GM06990 (cell line): ENCODE results near the gene MAG.

Experiments
- DNase-seq: peaks from one replicate; pipeline ENCODE4 v3.0.0-alpha.2; 2011; ENCODE audit not compliant: insufficient read length; ENCODE audit errors: extremely low read depth
- H3K27me3 ChIP-seq: replicated peaks from 2 replicates; pipeline ENCODE4 v1.6.0; 2011; ENCODE audit warnings: low read length; ENCODE audit not compliant: control insufficient read depth, insufficient read depth
- H3K36me3 ChIP-seq: 2 replicates; pipeline ENCODE4 v1.5.1; 2011; ENCODE audit warnings: low read length; ENCODE audit not compliant: control insufficient read depth, insufficient read depth
- H3K4me3 ChIP-seq: replicated peaks from 2 replicates; pipeline ENCODE4 v1.5.1; 2011; ENCODE audit warnings: low read depth, mild to moderate bottlenecking, control low read depth, low read length
- TF ChIP-seq, protein P1 (sequence below): IDR thresholded peaks from 2 replicates; pipeline ENCODE4 v1.5.1; 2011; ENCODE audit warnings: low read length, control low read depth, mild to moderate bottlenecking, inconsistent platforms; ENCODE audit not compliant: insufficient read depth, poor library complexity, severe bottlenecking

Gene MAG

DNA sequence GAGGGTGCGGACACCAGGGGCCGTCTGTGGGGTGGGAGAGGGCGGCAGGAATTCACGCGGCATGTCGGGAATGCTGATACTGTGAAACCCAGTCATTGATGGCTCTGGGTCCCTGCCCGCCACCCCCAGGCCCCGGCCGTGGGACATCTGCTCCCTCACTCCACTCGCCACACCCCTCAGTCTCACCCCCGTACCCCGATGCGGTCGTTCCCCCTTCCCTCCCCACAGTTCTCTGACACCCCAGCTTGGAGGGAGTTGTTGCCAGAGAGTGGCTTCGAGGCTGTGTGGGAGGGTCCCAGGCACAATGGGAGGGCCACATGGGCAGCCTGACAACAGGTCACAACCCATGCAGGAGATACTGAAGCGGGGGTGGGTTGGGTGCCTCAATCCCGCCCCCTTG, 1.8 kb downstream of the MAG start:
- Histone ChIP-seq H3K4me3 (no peak overlapping the region), H3K36me3 (no peaks in the 10 kb centered on the region), H3K27me3 (no peaks in the 10 kb centered on the region)
- TF ChIP-seq, protein P1, sequence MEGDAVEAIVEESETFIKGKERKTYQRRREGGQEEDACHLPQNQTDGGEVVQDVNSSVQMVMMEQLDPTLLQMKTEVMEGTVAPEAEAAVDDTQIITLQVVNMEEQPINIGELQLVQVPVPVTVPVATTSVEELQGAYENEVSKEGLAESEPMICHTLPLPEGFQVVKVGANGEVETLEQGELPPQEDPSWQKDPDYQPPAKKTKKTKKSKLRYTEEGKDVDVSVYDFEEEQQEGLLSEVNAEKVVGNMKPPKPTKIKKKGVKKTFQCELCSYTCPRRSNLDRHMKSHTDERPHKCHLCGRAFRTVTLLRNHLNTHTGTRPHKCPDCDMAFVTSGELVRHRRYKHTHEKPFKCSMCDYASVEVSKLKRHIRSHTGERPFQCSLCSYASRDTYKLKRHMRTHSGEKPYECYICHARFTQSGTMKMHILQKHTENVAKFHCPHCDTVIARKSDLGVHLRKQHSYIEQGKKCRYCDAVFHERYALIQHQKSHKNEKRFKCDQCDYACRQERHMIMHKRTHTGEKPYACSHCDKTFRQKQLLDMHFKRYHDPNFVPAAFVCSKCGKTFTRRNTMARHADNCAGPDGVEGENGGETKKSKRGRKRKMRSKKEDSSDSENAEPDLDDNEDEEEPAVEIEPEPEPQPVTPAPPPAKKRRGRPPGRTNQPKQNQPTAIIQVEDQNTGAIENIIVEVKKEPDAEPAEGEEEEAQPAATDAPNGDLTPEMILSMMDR: no peak
- no peak for DNase-seq

DNA sequence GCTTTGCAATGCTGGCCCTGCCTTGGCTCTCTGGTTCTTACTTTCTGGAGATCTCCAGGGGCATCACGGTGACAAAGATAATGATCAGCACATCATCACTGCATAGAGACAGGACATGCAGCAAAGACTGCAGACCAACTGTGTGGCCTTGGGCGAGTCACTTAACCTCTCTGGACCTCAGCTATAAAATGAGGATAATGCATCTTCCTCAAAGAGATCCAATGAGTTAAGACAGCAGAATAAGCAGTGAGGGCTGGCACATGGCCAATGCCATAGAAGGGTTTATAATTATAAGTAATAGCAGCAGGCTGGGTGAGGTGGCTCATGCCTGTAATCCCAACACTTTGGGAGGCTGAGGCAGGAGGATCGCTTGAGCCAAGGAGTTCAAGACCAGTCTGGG, 2.4 kb downstream of the MAG start:
- no peaks in the 10 kb centered on the region for H3K27me3 ChIP-seq
- no peaks in the 10 kb centered on the region for H3K36me3 ChIP-seq
- TF ChIP-seq, protein P1: no peak
- no peak for DNase-seq
- no peak overlapping the region for H3K4me3 ChIP-seq

DNA sequence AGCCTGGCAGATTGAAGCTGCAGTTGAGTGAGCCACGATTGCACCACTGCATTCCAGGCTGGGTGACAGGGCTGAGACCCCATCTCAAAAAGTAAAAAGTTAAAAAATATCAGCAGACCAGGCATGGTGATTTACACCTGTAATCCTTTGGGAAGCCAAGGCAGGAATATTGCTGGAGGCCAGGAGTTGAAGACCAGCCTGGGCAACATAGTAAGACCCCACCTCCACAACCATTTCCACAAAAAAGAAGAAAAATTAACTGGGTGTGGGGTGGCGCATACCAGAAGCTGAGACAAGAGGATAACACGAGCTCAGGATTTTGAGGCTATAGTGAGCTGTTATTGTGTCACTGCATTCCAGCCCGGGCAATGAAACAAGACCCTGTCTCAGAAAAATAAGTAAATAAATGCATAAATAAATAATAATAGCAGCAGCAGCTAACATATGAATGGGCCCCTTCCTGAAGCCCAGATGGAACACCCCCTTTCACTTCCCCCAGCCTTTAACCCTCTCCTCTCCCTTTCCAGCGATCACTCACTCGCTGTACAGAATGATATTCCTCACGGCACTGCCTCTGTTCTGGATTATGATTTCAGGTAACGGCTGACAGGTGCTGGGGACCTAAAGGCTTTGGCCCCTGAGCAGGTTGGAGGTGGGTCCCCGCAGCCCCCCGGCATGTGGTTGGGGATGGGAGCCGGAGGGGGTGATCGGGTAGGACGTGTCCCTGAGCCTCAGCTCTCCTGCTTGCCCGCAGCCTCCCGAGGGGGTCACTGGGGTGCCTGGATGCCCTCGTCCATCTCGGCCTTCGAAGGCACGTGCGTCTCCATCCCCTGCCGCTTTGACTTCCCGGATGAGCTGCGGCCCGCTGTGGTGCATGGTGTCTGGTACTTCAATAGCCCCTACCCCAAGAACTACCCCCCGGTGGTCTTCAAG, 3.2 kb downstream of the MAG start:
- TF ChIP-seq, protein P1: no peak
- no peak for DNase-seq
- H3K27me3 ChIP-seq: no peaks in the 10 kb centered on the region
- H3K4me3 ChIP-seq: no peak overlapping the region
- no peaks in the 10 kb centered on the region for H3K36me3 ChIP-seq

DNA sequence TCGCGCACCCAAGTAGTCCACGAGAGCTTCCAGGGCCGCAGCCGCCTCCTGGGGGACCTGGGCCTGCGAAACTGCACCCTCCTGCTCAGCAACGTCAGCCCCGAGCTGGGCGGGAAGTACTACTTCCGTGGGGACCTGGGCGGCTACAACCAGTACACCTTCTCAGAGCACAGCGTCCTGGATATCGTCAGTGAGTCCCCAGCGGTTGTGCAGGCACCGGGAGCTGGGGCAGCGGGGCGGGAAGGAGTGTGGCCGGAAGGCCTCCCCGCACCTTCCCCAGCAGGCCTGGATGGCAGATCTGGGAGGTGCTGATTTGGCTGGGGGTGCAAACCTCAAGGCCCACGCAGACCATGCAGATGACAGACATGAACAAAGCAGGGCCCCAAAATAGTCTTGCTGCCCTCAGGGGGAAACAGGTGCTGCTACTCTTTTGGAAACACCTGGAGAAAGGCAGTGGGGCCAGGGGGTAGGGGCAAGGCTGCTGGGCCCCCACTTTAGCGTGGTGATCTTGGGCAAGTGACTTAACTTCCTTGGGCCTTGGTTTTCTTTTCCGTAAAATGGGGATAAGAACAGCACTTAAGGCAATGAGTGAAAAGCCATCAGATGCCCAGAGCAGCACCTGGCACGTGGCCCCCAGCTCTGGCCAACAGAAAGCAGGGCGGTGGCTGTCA, 4.0 kb downstream of the MAG start:
- Histone ChIP-seq H3K27me3 (no peaks in the 10 kb centered on the region), H3K36me3 (no peaks in the 10 kb centered on the region), H3K4me3 (no peak overlapping the region)
- DNase-seq: peak; percentile 86
- TF ChIP-seq, protein P1: no peak

DNA sequence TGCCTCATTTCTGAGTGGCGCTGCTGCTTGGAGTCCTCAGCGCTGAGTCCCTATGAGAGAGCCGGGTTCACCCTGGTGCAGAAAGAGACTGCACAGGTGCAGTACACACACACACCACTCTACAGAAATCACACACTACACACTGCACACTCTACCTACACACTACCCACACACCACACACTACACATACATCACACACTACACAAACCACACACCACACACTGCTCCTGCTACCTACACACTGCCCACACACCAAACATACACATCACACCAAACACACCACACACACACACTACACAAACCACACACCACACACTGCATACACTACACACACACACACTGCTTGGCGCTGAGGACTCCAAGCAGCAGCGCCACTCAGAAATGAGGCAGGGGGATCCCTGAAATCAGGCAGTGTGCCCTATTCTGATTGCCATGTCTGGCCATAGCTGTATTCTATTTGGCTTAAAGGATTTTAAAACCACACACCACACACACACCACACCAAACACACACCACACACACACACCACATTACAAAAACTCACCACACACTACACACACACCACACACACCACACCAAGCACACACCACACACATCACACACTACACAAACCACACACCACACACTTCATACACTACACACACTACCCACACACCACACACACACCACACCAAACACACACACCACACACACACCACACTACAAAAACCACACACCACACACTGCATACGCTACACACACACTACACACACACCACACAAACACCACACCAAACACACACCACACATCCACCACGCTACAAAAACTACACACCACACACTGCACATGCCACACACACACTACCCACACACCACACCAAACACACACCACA, 4.9 kb downstream of the MAG start:
- TF ChIP-seq, protein P1: no peak
- no peak for DNase-seq
- no peak overlapping the region for H3K4me3 ChIP-seq
- no peaks in the 10 kb centered on the region for H3K36me3 ChIP-seq
- H3K27me3 ChIP-seq: no peaks in the 10 kb centered on the region
